Small intestine (tissue), 7 donors: ENCODE results near the gene TRIM4. TPM values are rescaled to one million over a fixed set of nuclear protein-coding genes. Genes with fewer than 3 reads are reported as not detected.

Source experiments
- DNase-seq, 2 donors: peaks; one replicate each; pipeline versions ENCODE4 v3.0.0 to v3.0.0-alpha.2; 2013
- FAIRE-seq: peaks from 2 replicates; lab custom pipeline; 2012; peaks lifted over from hg19 to GRCh38; lab: Jason Lieb, UNC
- H3K27ac ChIP-seq, 3 donors: one replicate each; pipeline ENCODE4 v1.5.1; 2013; ENCODE audit warnings: low read length in 2 of 3, mild to moderate bottlenecking in 2 of 3, control low read depth in 1 of 3, inconsistent platforms in 1 of 3, low read depth in 1 of 3, moderate library complexity in 1 of 3
- H3K27me3 ChIP-seq, 3 donors: one replicate each; pipeline ENCODE4 v1.6.1; 2013; ENCODE audit warnings: low read length in 3 of 3, inconsistent platforms in 1 of 3; ENCODE audit not compliant: control insufficient read depth in 3 of 3, insufficient read depth in 3 of 3
- H3K36me3 ChIP-seq, 3 donors: one replicate each; pipeline ENCODE4 v1.6.1; 2013; ENCODE audit warnings: low read length in 3 of 3, inconsistent platforms in 1 of 3, low read depth in 1 of 3, mild to moderate bottlenecking in 1 of 3, moderate library complexity in 1 of 3; ENCODE audit not compliant: control insufficient read depth in 3 of 3, insufficient read depth in 2 of 3
- H3K4me1 ChIP-seq, 3 donors: one replicate each; pipeline ENCODE4 v1.6.1; 2013; ENCODE audit warnings: low read length in 2 of 3, inconsistent platforms in 1 of 3, low read depth in 1 of 3, mild to moderate bottlenecking in 1 of 3, moderate library complexity in 1 of 3; ENCODE audit not compliant: control insufficient read depth in 3 of 3, insufficient read depth in 2 of 3
- H3K4me3 ChIP-seq, 3 donors: one replicate each; pipeline ENCODE4 v1.5.1; 2013; ENCODE audit warnings: low read length in 3 of 3, control low read depth in 1 of 3, inconsistent platforms in 1 of 3, low read depth in 1 of 3, mild to moderate bottlenecking in 1 of 3, moderate library complexity in 1 of 3
- H3K9me3 ChIP-seq, 2 donors: one replicate each; pipeline ENCODE4 v1.6.1; 2013; ENCODE audit warnings: low read depth in 1 of 2, low read length in 1 of 2; ENCODE audit not compliant: control insufficient read depth in 2 of 2, insufficient read depth in 1 of 2
- WGBS, 3 donors: extraction: QIAGEN DNeasy Blood & Tissue Kit; methylation state at CpG; one replicate each; pipeline ENCODE4 v1.1.7; 2013; 5-methylcytosine and 5-hydroxymethylcytosine counted together
- polyA plus RNA-seq, 4 donors: library from polyadenylated mRNA; stranded (reverse) in 3 of 4; unstranded in 1 of 4; fragments of 200-250 nt in 3 of 4; fragments of 120-200 nt in 1 of 4; gene quantifications; one replicate each; pipeline versions ENCODE4 v1.2.1 to v1.2.3, GENCODE V29; 2013
- donor health status: healthy with polysubstance abuse.
- donor health status: control.
- donor health status: control.
- donor health status: Bipolar disorder and iron deficiency.
- donor health status: healthy.

TRIM4 gene
- polyA plus RNA-seq, 4 donors: 18.8 to 36.3 (median 20.0) TPM

DNA sequence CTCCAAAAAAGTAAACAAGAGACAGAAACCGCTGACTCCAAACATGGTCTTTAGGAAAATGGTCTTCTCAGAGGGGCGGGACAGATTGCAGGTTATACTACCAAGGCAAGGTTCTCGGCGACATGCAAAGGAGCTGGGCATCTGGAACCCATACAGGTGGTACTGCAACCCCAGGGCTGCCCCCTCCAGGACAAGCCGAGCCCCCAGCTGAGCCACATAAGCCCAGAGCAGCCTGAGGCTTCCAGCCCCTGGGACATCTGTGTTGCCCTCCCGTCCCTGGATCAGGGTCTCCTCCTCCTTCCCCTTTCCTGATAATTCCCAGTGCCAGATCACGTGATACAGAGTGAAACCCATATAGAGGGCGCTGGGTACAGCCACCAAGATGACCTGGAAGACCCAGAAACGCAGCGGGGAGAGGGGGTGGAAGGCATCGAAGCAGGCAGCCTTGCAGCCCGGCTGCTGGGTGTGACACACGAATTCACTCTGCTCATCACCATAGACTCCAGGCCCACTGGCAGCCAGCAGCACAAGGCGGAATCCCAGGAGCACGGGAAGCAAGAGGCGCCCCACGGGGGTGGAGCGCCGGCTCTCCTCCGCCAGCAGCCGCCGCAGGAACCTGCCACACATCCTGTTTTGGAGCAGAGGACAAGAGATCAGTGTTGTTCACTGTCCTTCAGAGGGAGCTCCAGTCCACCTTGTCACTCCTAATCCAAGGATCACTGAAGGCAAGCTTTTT is 9.8 kb upstream of the TRIM4 start, which contains the start of gene GJC3:
TSS of gene GJC3 (minus strand) at position 627 of the 736 bp plus-strand sequence. CDS start at position 627, 0 bp downstream.
- Histone ChIP-seq H3K9me3 (no peaks in the 10 kb centered on the region), H3K4me1 (peaks cover 0 to 4% (median 4%) of the 10 kb centered on the region in 3 donors), H3K4me3 (peak within 1 kb of the TSS in 2 of 3 donors; percentile 4 to 29), H3K36me3 (no peaks in the 10 kb centered on the region), H3K27me3 (peaks cover 0 to 18% (median 8%) of the 10 kb centered on the region in 3 donors), H3K27ac (no peak within 1 kb of the TSS)
- peak; percentile 68 to 71 for DNase-seq
- no peak for FAIRE-seq
- WGBS, 3 donors: 14 to 18% (median 14%) methylated on average over 22 of the region's 22 CpGs

DNA sequence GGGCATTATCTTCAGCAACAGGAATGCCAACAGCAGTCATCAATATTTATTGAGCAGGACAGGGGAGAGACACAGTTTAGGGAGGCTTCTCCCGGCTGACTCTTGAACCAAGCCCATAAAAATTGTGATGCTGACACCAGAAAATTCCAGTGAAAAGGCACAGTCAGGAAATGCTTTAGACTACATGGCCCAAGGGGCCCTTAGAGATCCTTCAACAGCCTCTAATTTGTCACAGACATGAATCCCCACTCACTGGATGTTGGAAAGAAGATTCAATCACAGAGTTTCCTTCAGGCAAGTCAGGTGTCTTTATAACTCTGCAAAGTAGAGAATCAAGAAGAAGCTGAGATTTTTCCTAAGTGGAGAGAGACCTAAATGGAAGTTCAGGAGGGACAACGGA is 8.9 kb upstream of the TRIM4 start:
- H3K27ac ChIP-seq: no peak overlapping the region
- FAIRE-seq (no peak), DNase-seq (no peak)
- H3K9me3 ChIP-seq: no peaks in the 10 kb centered on the region
- 49 to 80% (median 74%) methylated on average over 2 of the region's 2 CpGs for WGBS, 3 donors
- no peak overlapping the region for H3K4me3 ChIP-seq
- H3K36me3 ChIP-seq: no peaks in the 10 kb centered on the region
- H3K4me1 ChIP-seq: peaks cover 0 to 4% (median 4%) of the 10 kb centered on the region in 3 donors
- peaks cover 0 to 18% (median 5%) of the 10 kb centered on the region in 3 donors for H3K27me3 ChIP-seq

DNA sequence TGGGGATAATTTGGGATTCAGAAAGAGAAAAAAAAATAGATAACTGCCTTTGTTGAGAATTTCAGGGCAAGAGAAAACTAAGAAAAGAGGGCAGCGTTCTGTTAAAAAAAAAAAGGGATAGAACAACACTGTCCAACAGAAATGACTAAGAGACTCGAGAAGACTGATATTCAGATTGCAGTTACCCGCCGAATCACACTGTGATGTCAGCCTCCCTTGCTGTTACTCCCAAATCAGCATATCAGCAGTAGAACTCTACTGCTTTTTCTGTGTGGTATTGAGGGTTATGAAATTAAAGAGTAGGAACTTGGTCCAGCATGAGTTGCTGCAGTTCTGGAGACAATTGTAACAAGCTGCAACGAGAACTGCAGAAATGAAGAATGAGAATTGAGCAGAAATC is 8.2 kb upstream of the TRIM4 start:
- Histone ChIP-seq H3K27me3 (peaks cover 0 to 18% (median 5%) of the 10 kb centered on the region in 3 donors), H3K36me3 (no peaks in the 10 kb centered on the region), H3K9me3 (no peaks in the 10 kb centered on the region), H3K4me1 (peaks cover 0 to 4% (median 4%) of the 10 kb centered on the region in 3 donors), H3K27ac (no peak overlapping the region), H3K4me3 (no peak overlapping the region)
- FAIRE-seq (no peak), DNase-seq (no peak)
- 56 to 75% (median 66%) methylated on average over 5 of the region's 5 CpGs for WGBS, 3 donors

DNA sequence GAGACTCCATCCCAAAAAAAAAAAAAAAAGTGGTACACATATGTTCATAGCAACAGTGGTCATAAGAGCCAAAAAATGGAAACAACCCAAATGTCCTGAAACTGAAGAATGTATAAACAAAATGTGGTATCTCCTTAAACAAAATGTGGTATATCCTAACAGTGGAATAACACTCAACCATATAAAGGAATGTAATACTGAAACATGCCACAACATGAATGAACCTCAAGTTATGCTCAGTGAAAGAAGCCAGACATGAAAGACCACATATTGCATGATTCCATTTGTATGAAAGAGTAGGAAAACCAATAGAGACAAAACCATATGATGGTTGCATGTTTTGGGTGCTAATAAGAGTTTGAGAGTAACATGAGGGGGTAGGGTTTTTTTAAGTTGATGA is 7.0 kb upstream of the TRIM4 start:
- H3K4me3 ChIP-seq: no peak overlapping the region
- H3K4me1 ChIP-seq: peaks cover 0 to 4% (median 4%) of the 10 kb centered on the region in 3 donors
- peaks cover 0 to 2% (median 0%) of the 10 kb centered on the region in 3 donors for H3K36me3 ChIP-seq
- no peak for DNase-seq
- H3K27me3 ChIP-seq: peaks cover 0 to 18% (median 5%) of the 10 kb centered on the region in 3 donors
- no peak for FAIRE-seq
- no peak overlapping the region for H3K27ac ChIP-seq
- H3K9me3 ChIP-seq: no peaks in the 10 kb centered on the region

DNA sequence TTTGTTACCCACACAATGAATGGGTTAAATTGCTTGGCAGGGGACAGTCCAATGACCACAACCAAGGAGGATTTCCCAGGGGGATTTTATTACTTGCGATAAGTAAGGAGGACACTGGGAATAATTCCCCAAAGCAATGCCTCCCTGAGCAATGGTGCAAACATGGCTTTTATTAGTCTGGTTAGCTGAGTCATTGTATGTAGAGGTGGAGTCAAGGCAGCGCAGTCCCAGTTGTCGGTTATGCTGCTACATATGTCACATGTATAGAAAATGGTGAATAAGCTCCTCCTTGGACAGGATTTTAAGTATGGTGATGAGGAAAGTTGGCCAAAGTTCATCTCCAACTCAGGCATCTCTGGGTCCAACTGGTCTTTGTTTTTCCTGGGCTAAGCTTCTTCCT is 3.9 kb upstream of the TRIM4 start:
- no peak overlapping the region for H3K4me3 ChIP-seq
- H3K9me3 ChIP-seq: peaks cover 0 to 3% of the 10 kb centered on the region in 2 donors
- H3K4me1 ChIP-seq: peaks cover 3 to 6% (median 3%) of the 10 kb centered on the region in 3 donors
- no peak for FAIRE-seq
- H3K27me3 ChIP-seq: peaks cover 0 to 10% (median 2%) of the 10 kb centered on the region in 3 donors
- no peak overlapping the region for H3K27ac ChIP-seq
- WGBS, 3 donors: 87 to 91% (median 89%) methylated on average over 3 of the region's 3 CpGs
- no peak for DNase-seq
- H3K36me3 ChIP-seq: peaks cover 0 to 2% (median 0%) of the 10 kb centered on the region in 3 donors

DNA sequence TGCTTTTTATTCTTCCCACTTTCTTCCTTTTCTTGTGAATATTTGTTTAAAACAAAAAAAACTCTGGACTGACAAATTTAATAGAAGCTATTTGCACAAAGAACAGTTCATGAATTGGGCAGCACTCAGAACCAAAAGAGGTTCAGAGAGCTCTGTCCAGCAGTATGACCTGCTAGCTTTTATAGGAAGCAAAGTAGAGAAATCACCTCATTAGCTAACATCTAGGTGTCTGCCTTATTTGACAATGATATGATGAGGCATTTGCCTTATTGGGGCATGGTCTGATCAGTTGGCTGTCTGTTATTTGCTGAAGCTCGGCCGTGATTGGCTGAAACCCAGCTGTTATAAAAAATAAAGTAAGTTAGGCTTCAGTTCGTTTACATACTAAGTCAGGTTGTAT is 819 bp upstream of the TRIM4 start:
- H3K9me3 ChIP-seq: peaks cover 0 to 3% of the 10 kb centered on the region in 2 donors
- FAIRE-seq: no peak
- H3K27me3 ChIP-seq: no peaks in the 10 kb centered on the region
- H3K4me3 ChIP-seq: peak overlapping the region in 2 of 3 donors; percentile 86 to 92
- H3K36me3 ChIP-seq: peaks cover 2 to 8% (median 4%) of the 10 kb centered on the region in 3 donors
- peak overlapping the region in 1 of 3 donors; percentile 88 for H3K27ac ChIP-seq
- 59 to 92% (median 63%) methylated on average over 3 of the region's 3 CpGs for WGBS, 3 donors
- H3K4me1 ChIP-seq: peaks cover 3 to 18% (median 13%) of the 10 kb centered on the region in 3 donors
- no peak for DNase-seq

DNA sequence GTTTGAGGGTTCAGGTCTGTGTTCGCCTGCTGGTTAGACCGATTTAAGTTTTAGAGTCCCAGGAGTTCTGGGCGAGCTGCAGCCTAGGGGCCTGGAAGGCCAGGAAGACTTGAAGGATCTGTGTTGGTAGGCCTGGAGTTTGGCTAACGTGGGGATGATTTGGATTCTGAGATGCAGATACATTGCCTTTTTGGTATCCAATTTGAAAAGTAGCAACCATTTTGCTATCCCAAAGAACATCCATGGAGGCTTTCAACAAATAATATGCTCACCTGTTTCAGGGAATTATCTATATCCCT is 433 bp upstream of the TRIM4 start:
- peak overlapping the region; percentile 84 to 100 (median 88) for H3K27ac ChIP-seq
- FAIRE-seq: no peak
- WGBS, 3 donors: 22 to 37% (median 35%) methylated on average over 4 of the region's 4 CpGs

DNA sequence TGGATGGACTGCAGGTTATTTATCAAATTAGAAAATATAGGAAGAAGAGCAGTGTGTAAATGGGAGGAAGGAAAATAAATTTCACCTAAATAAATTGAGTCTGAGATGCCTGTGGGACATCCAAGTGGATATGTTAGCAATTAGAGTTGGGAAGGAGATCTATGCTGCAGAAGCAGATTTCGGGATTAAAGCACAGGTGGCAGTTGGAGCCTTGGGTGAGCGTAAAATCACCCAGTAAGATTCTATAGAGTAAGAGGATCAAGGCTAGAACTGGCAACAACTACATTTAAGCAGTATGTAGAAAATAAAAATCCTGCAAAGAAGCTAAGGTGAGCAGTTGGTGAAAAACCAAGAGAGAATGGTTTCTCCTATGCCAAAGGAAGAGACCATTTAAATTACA is 8.4 kb downstream of the TRIM4 start:
- DNase-seq (no peak), FAIRE-seq (no peak)
- H3K27ac ChIP-seq: no peak overlapping the region
- no peaks in the 10 kb centered on the region for H3K27me3 ChIP-seq
- peaks cover 0 to 2% (median 0%) of the 10 kb centered on the region in 3 donors for H3K4me1 ChIP-seq
- WGBS, 3 donors: 95 to 98% (median 96%) methylated on average over 2 of the region's 2 CpGs
- H3K4me3 ChIP-seq: no peak overlapping the region
- peaks cover 8 to 31% (median 14%) of the 10 kb centered on the region in 3 donors for H3K36me3 ChIP-seq
- no peaks in the 10 kb centered on the region for H3K9me3 ChIP-seq

More for the DNA sequence above, 433 bp upstream of the TRIM4 start:
- H3K27me3 ChIP-seq: no peaks in the 10 kb centered on the region
- peaks cover 2 to 12% (median 4%) of the 10 kb centered on the region in 3 donors for H3K36me3 ChIP-seq
- no peak for DNase-seq
- peaks cover 0 to 3% of the 10 kb centered on the region in 2 donors for H3K9me3 ChIP-seq
- peak overlapping the region; percentile 67 to 92 (median 86) for H3K4me3 ChIP-seq
- H3K4me1 ChIP-seq: peaks cover 3 to 18% (median 13%) of the 10 kb centered on the region in 3 donors
